A549 (cell line): ENCODE results near the gene ARL8B. TPM values are rescaled to one million over a fixed set of nuclear protein-coding genes. Genes with fewer than 3 reads are reported as not detected.
"Not testable (repeated sequence)": the region's sequence is repeated elsewhere in the genome, so short reads cannot be mapped to it uniquely, and the experiment has no call there.

Experiments used
- ATAC-seq, 2 experiments: fragments of 200-7000 bp in 1 of 2; fragments of >200 bp in 1 of 2; cut with Nextera tagmentation in 1 of 2; cut with Tn5 transposase in 1 of 2; 3 replicates each; pipeline versions ENCODE4 v1.8.0 to v1.9.1; 2018 to 2020; ENCODE audit warnings: mild to moderate bottlenecking in 1 of 2, moderate library complexity in 1 of 2
- CTCF ChIA-PET: fragments of 300-600 bp; sonication (Branson Sonifier 250); formaldehyde crosslinking; extraction: SDS; loops from one replicate; lab custom pipeline; 2021; ENCODE audit warnings: antibody characterized with exemption, inconsistent platforms; lab: Yijun Ruan, JAX
- POLR2A ChIA-PET: fragments of 350-600 bp; formaldehyde crosslinking; extraction: SDS; loops from one replicate; lab custom pipeline; 2021; ENCODE audit warnings: antibody characterized with exemption, inconsistent platforms; lab: Yijun Ruan, JAX
- DNase-seq, 2 experiments: peaks; one replicate each; pipeline versions ENCODE4 v3.0.0 to v3.0.0-alpha.2; 2011 to 2016; ENCODE audit warnings: low read depth in 1 of 2, low spot score in 1 of 2
- FAIRE-seq: peaks from 2 replicates; lab custom pipeline; 2011; peaks lifted over from hg19 to GRCh38; lab: Jason Lieb, UNC
- H3K27ac ChIP-seq, 2 experiments: fragments of >200 bp; sonication (Bioruptor Twin); formaldehyde crosslinking; 3 replicates each; pipeline ENCODE4 v1.5.1; 2016 to 2017
- H3K4me1 ChIP-seq: fragments of >200 bp; sonication (Bioruptor Twin); formaldehyde crosslinking; 3 replicates; pipeline ENCODE4 v1.6.1; 2016
- H3K4me2 ChIP-seq: fragments of >200 bp; sonication (Bioruptor Twin); formaldehyde crosslinking; 3 replicates; pipeline ENCODE4 v1.6.1; 2016
- H3K4me3 ChIP-seq: fragments of >200 bp; sonication (Bioruptor Twin); formaldehyde crosslinking; 3 replicates; pipeline ENCODE4 v1.5.1; 2016
- H3K9me3 ChIP-seq: fragments of >200 bp; sonication (Bioruptor Twin); formaldehyde crosslinking; 3 replicates; pipeline ENCODE4 v1.6.1; 2016
- CEBPB ChIP-seq, 2 experiments: fragments of >200 bp in 1 of 2; sonication (Bioruptor Twin) in 1 of 2; formaldehyde crosslinking in 1 of 2; IDR thresholded peaks; 2 replicates each; pipeline ENCODE4 v1.6.1; 2012 to 2016
- CHD4 ChIP-seq: fragments of 200-600 bp; sonication (generic); IDR thresholded peaks from 2 replicates; pipeline ENCODE4 v1.6.1; 2016; ENCODE audit warnings: antibody characterized with exemption, mild to moderate bottlenecking, borderline replicate concordance
- EHMT2 ChIP-seq: fragments of 200-600 bp; sonication (generic); IDR thresholded peaks from 2 replicates; pipeline ENCODE4 v1.6.1; 2016; ENCODE audit warnings: antibody characterized with exemption, low read depth, mild to moderate bottlenecking, moderate library complexity
- EP300 ChIP-seq, 2 experiments: fragments of >200 bp; sonication (Bioruptor Twin); formaldehyde crosslinking; IDR thresholded peaks; 2 replicates in 1 of 2; 3 replicates in 1 of 2; pipeline ENCODE4 v1.6.1; 2016 to 2017
- FOSB ChIP-seq: fragments of 250-450 bp; sonication (Bioruptor Pico); IDR thresholded peaks from 2 replicates; pipeline ENCODE4 v1.5.0; 2020; ENCODE audit warnings: mild to moderate bottlenecking, moderate library complexity
- GATA3 ChIP-seq: IDR thresholded peaks from 2 replicates; pipeline ENCODE4 v1.6.1; 2012; ENCODE audit warnings: borderline replicate concordance
- JUN ChIP-seq, 2 experiments: fragments of >200 bp; sonication (Bioruptor Twin); formaldehyde crosslinking; IDR thresholded peaks; 2 replicates in 1 of 2; 3 replicates in 1 of 2; pipeline ENCODE4 v1.6.1; 2016 to 2017
- KDM1A ChIP-seq: fragments of 200-600 bp; sonication (generic); IDR thresholded peaks from 2 replicates; pipeline ENCODE4 v1.6.1; 2016; ENCODE audit warnings: low read depth, mild to moderate bottlenecking
- KDM5A ChIP-seq: fragments of 200-600 bp; sonication (generic); IDR thresholded peaks from 2 replicates; pipeline ENCODE4 v1.6.1; 2016; ENCODE audit warnings: antibody characterized with exemption, mild to moderate bottlenecking
- MAFK ChIP-seq: fragments of 450-650 bp; IDR thresholded peaks from 2 replicates; pipeline ENCODE4 v1.6.1; 2014; ENCODE audit not compliant: partially characterized antibody
- POLR2A ChIP-seq: IDR thresholded peaks from 2 replicates; pipeline ENCODE4 v1.6.1; 2012; ENCODE audit warnings: mild to moderate bottlenecking, low read length
- TFCP2L1 ChIP-seq: fragments of 250-450 bp; sonication (Bioruptor Pico); IDR thresholded peaks from 2 replicates; pipeline ENCODE4 v1.5.0; 2021; ENCODE audit warnings: mild to moderate bottlenecking
- ZC3H11A ChIP-seq: fragments of 450-650 bp; IDR thresholded peaks from 2 replicates; pipeline ENCODE4 v1.6.1; 2014; ENCODE audit warnings: antibody characterized with exemption, mild to moderate bottlenecking
- ZFP36 ChIP-seq: fragments of 450-650 bp; IDR thresholded peaks from 2 replicates; pipeline ENCODE4 v1.6.1; 2014; ENCODE audit warnings: borderline replicate concordance; ENCODE audit not compliant: partially characterized antibody
- ZNF302 ChIP-seq: fragments of 250-450 bp; sonication (Bioruptor Pico); IDR thresholded peaks from 2 replicates; pipeline ENCODE4 v1.9.0; 2021; ENCODE audit warnings: inconsistent platforms, mild to moderate bottlenecking, moderate library complexity
- ZSCAN20 ChIP-seq: fragments of 250-450 bp; sonication (Bioruptor Pico); IDR thresholded peaks from 2 replicates; pipeline ENCODE4 v1.8.0; 2022; ENCODE audit warnings: mild to moderate bottlenecking, moderate library complexity
- WGBS: methylation state at CpG from one replicate; pipeline ENCODE4 v1.1.6; 2017; ENCODE audit errors: missing lambda C conversion rate; 5-methylcytosine and 5-hydroxymethylcytosine counted together
- polyA plus RNA-seq, 4 experiments: library from polyadenylated mRNA; depleted of rRNA in 3 of 4; stranded (reverse); fragments of >200 nt; fragmentation: RNase III in 1 of 4; extraction: RNeasy Plus Mini Kit Qiagen cat#74134 plus additional on column Dnase treatment in 1 of 4; gene quantifications; 2 replicates in 3 of 4; 3 replicates in 1 of 4; pipeline ENCODE4 v1.2.3, GENCODE V29; 2011 to 2017
- TF ChIP-seq, protein P1 (sequence below): IDR thresholded peaks from 2 replicates; pipeline ENCODE4 v1.6.1; 2012
- TF ChIP-seq, protein P2 (sequence below): fragments of >200 bp; sonication (Bioruptor Twin); formaldehyde crosslinking; IDR thresholded peaks from 2 replicates; pipeline ENCODE4 v1.6.1; 2016

ARL8B gene
- polyA plus RNA-seq, 2 of the 4 experiments (the other 2 are of a cell fraction) = 51.2 to 51.7 TPM

- not testable (repeated sequence) for DNase-seq, H3K4me2 ChIP-seq, H3K9me3 ChIP-seq, H3K4me3 ChIP-seq, FAIRE-seq, ATAC-seq, H3K4me1 ChIP-seq, H3K27ac ChIP-seq
- 64% methylated on average over 2 of the region's 2 CpGs for WGBS
- ChIA-PET POLR2A (interaction anchor here (0.6 kb wide), 1 partner anchor 42 kb away, joined by 3 read pairs; no protein-coding TSS in a partner anchor), CTCF (interaction anchor here (1.6 kb wide), 1 partner anchor 13 kb away, joined by 4 read pairs; no protein-coding TSS in a partner anchor)
Observed at GRCh38 chr3:5106933-5107334, 15.2 kb upstream of the ARL8B start.

DNA sequence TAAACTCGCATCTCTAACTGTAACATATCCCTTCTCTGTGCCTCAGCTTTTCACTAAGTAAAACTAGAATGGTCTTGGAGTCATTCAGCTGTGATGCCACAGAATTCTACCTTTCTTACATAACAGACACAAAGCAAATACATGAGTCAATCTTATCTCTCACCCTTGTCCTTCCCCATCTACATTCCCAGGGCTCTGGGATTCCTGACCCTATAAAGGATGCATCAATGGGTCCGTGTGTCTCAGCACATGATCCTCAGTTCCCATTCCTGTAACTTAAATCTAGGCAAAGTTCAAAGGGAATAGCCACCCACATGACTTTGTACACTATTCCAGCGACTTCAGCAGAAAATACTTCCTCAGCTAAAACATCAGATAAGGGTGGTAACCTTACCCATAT, 11.8 kb upstream of the ARL8B start:
- DNase-seq = peak in 1 of 2 experiments; percentile 46
- H3K27ac ChIP-seq = no peak overlapping the region
- 0 out of 3 replicates have a peak overlapping the region, but pooled peaks have one; percentile 24 for H3K4me2 ChIP-seq
- H3K9me3 ChIP-seq = no peaks in the 10 kb centered on the region
- 26% methylated on average over 3 of the region's 3 CpGs for WGBS
- ATAC-seq = peak; percentile 54 to 63; a peak in 4 of 6 replicates
- no peak for FAIRE-seq
- peaks cover 2% of the 10 kb centered on the region; the same call in 1 of the 3 replicates for H3K4me1 ChIP-seq
- H3K4me3 ChIP-seq = no peak overlapping the region
- ChIA-PET CTCF (interaction anchor here (0.9 to 1.4 kb wide), 3 partner anchors 12 to 398 kb away, joined by 4 to 5 read pairs (median 5); partner anchors contain the start of gene ARL8B), POLR2A (interaction anchor here (0.5 kb wide), 1 partner anchor 615 kb away, joined by 3 read pairs; no protein-coding TSS in a partner anchor)
- TF ChIP-seq MAFK = peak; percentile 23
- no peak for TF ChIP-seq KDM5A
- TF ChIP-seq, all 56 proteins: peak for 1

DNA sequence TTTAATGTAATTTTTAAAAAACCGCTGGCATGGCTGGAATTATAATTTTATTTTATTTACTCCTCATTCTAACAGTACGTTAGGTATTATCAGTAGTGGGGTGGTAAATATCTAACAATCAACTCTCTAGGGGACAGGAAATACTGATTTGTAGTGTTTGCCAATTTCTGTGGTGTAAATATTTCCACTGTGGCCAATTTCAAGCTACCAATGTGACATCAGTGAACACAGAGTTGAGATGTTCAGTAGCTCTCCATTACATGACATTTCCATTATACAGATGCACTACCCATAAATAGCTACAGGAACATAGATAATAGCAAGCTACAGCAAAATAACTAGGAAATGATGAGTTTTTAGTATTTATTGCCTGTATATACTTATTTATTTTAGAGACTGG, 10.0 kb upstream of the ARL8B start:
- DNase-seq (no peak), FAIRE-seq (no peak), ATAC-seq (no peak)
- Histone ChIP-seq H3K27ac (no peak overlapping the region), H3K9me3 (no peaks in the 10 kb centered on the region), H3K4me3 (no peak overlapping the region), H3K4me2 (no peak overlapping the region), H3K4me1 (peaks cover 9% of the 10 kb centered on the region; the same call in 2 of the 3 replicates)
- ChIA-PET POLR2A (no interaction called here), CTCF (interaction anchor here (1.5 to 2.1 kb wide), 2 partner anchors 10 to 57 kb away, joined by 3 to 6 read pairs; no protein-coding TSS in a partner anchor)
- no peak for TF ChIP-seq KDM5A
- no peak for TF ChIP-seq POLR2A
- no peak for TF ChIP-seq JUN (IDR thresholded peaks at IDR 0.05)
- TF ChIP-seq TFCP2L1 = no peak
- no peak for TF ChIP-seq EHMT2
- no peak for TF ChIP-seq ZC3H11A
- TF ChIP-seq CEBPB (IDR thresholded peaks at IDR 0.05) = no peak
- no peak for TF ChIP-seq EP300 (IDR thresholded peaks at IDR 0.05)
- no peak for TF ChIP-seq GATA3
- TF ChIP-seq KDM1A = no peak
- TF ChIP-seq ZNF302 (CRISPR knock-in tag) = no peak
- TF ChIP-seq ZSCAN20 (CRISPR knock-in tag) = no peak
- TF ChIP-seq, protein P1, sequence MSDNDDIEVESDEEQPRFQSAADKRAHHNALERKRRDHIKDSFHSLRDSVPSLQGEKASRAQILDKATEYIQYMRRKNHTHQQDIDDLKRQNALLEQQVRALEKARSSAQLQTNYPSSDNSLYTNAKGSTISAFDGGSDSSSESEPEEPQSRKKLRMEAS = no peak
- no peak for TF ChIP-seq ZFP36
- 59% methylated on average over 2 of the region's 2 CpGs for WGBS

GRCh38 chr3:5113726-5114125, 8.4 kb upstream of the ARL8B start:
- DNase-seq, H3K9me3 ChIP-seq, CTCF ChIA-PET, H3K4me1 ChIP-seq, H3K27ac ChIP-seq, FAIRE-seq, H3K4me2 ChIP-seq, H3K4me3 ChIP-seq, POLR2A ChIA-PET, ATAC-seq: not testable (repeated sequence)
- 93% methylated on average over 16 of the region's 30 CpGs for WGBS

DNA sequence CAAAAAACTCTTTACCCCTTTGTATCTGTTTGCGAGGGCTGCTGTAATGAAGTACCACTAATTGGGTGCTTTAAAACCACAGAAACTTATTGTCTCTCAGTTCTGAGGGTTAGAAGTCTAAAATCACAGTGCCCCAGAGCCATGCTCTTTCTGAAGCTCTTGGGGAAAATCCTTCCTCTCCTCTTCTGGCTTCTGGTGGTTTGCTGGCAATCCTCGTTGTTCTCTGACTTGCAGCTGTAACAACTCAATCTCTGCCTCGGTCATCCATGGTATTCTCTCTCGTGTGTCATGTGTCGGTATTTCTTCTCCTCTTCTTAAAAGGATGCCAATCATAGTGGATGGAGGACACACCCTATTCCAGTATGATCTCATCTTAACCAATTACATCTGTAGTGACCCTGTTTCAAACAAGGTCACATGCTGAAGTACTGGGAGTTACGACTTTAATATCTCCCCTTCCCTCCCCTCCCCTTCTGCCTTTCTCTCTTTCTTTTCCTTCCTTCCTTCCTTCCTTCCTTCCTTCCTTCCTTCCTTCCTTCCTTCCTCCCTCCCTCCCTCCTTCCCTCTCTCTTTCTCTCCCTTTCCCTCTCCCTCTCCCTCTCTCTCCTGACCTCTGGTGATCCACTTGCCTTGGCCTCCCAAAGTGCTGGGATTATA, 6.5 kb upstream of the ARL8B start:
- 0 out of 3 replicates have a peak overlapping the region, but pooled peaks have one; percentile 4 for H3K4me2 ChIP-seq
- ATAC-seq (peak; percentile 62 to 70), DNase-seq (peak in 1 of 2 experiments; percentile 43), FAIRE-seq (no peak)
- ChIA-PET CTCF (interaction anchor here (1.5 kb wide), 1 partner anchor 404 kb away, joined by 4 read pairs; no protein-coding TSS in a partner anchor), POLR2A (interaction anchor here (0.5 kb wide), 1 partner anchor 389 kb away, joined by 3 read pairs; no protein-coding TSS in a partner anchor)
- peak overlapping the region in 1 of 2 experiments; percentile 2; a peak in 1 of 6 replicates for H3K27ac ChIP-seq
- no peaks in the 10 kb centered on the region for H3K9me3 ChIP-seq
- H3K4me1 ChIP-seq = peaks cover 7% of the 10 kb centered on the region; the same call in 2 of the 3 replicates
- TF ChIP-seq FOSB (CRISPR knock-in tag) (no peak), CHD4 (no peak)
- TF ChIP-seq, protein P2, sequence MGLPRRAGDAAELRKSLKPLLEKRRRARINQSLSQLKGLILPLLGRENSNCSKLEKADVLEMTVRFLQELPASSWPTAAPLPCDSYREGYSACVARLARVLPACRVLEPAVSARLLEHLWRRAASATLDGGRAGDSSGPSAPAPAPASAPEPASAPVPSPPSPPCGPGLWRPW = no peak
- 59% methylated on average over 6 of the region's 6 CpGs for WGBS
- H3K4me3 ChIP-seq = no peak overlapping the region
